Mucosa of descending colon (tissue), 3 donors: Measurements from ENCODE around the gene TRMT10A. TPM values are rescaled to one million over a fixed set of nuclear protein-coding genes. Genes with fewer than 3 reads are reported as not detected.

Experiments
- ATAC-seq: fragments of 200-7000 bp; cut with Tn5 transposase; one replicate; pipeline ENCODE4 v1.9.1; 2020; ENCODE audit warnings: mild to moderate bottlenecking, moderate library complexity
- DNase-seq, 3 donors: peaks; one replicate each; pipeline ENCODE4 v3.0.0-alpha.2; 2020
- H3K36me3 ChIP-seq: fragments of 200-600 bp; one replicate; pipeline ENCODE4 v1.8.0; 2021; ENCODE audit warnings: low read depth, mild to moderate bottlenecking
- H3K4me1 ChIP-seq: fragments of 200-600 bp; one replicate; pipeline ENCODE4 v1.8.0; 2021; ENCODE audit warnings: low read depth, mild to moderate bottlenecking
- H3K4me3 ChIP-seq: fragments of 200-600 bp; one replicate; pipeline ENCODE4 v1.8.0; 2021; ENCODE audit warnings: mild to moderate bottlenecking
- H3K9me3 ChIP-seq: fragments of 200-600 bp; one replicate; pipeline ENCODE4 v1.8.0; 2021; ENCODE audit warnings: mild to moderate bottlenecking
- CTCF ChIP-seq: fragments of 200-600 bp; IDR thresholded peaks from one replicate; pipeline ENCODE4 v1.8.0; 2022; ENCODE audit warnings: antibody characterized with exemption, mild to moderate bottlenecking
- intact Hi-C, 2 donors: fragments of 100-400 bp; cut with DNase I in 1 of 2; cut with micrococcal nuclease in 1 of 2; formaldehyde crosslinking; loops; one replicate each; pipeline versions ENCODE4 v1.11.0 to v1.11.1; 2022; cut with DNase I, micrococcal nuclease
- total RNA-seq, 3 donors: library from RNA; stranded (reverse); fragmentation: NEBNext Ultra II Directional in 2 of 3; extraction: Animal tissue kit (Norgen Biotek cat#: 25700) in 2 of 3; gene quantifications; one replicate each; pipeline versions ENCODE4 v1.2.1 to v1.2.4, GENCODE V29; 2021 to 2023
- donor health status: DM: no; HTN: no; CAD: no; lungs with moderate emphysema.
- donor health status: DM: no; HTN: no; CAD: no.
- donor health status: DM: no; HTN: yes; CAD: no.

TRMT10A gene
- total RNA-seq, 3 donors from 2014 or later, result 4.6 to 9.1 (median 7.7) TPM

GRCh38 chr4:99587309-99587708, 23.5 kb upstream of the TRMT10A start:
- no peak for ATAC-seq
- no peaks in the 10 kb centered on the region for H3K36me3 ChIP-seq
- no peak for DNase-seq
- intact Hi-C loops, result no loop called here
- no peaks in the 10 kb centered on the region for H3K9me3 ChIP-seq
- H3K4me3 ChIP-seq, result no peak overlapping the region
- TF ChIP-seq CTCF, result no peak
- peaks cover 12% of the 10 kb centered on the region for H3K4me1 ChIP-seq

GRCh38 chr4:99586797-99587196, 23.0 kb upstream of the TRMT10A start:
- intact Hi-C loops, result no loop called here
- peaks cover 12% of the 10 kb centered on the region for H3K4me1 ChIP-seq
- H3K4me3 ChIP-seq, result no peak overlapping the region
- no peak for TF ChIP-seq CTCF
- H3K9me3 ChIP-seq, result no peaks in the 10 kb centered on the region
- DNase-seq, result peak in 1 of 3 donors; percentile 19
- no peaks in the 10 kb centered on the region for H3K36me3 ChIP-seq
- peak; percentile 97 for ATAC-seq

GRCh38 chr4:99586322-99586721, 22.5 kb upstream of the TRMT10A start:
- no peak for TF ChIP-seq CTCF
- intact Hi-C loops, result no loop called here
- H3K9me3 ChIP-seq, result no peaks in the 10 kb centered on the region
- DNase-seq (no peak), ATAC-seq (peak; percentile 24)
- H3K36me3 ChIP-seq, result no peaks in the 10 kb centered on the region
- no peak overlapping the region for H3K4me3 ChIP-seq
- peaks cover 12% of the 10 kb centered on the region for H3K4me1 ChIP-seq

GRCh38 chr4:99585516-99585915, 21.7 kb upstream of the TRMT10A start:
- Histone ChIP-seq H3K4me3 (no peak overlapping the region), H3K36me3 (no peaks in the 10 kb centered on the region), H3K9me3 (no peaks in the 10 kb centered on the region), H3K4me1 (peaks cover 12% of the 10 kb centered on the region)
- DNase-seq (no peak), ATAC-seq (no peak)
- no peak for TF ChIP-seq CTCF
- intact Hi-C loops, result no loop called here

- TF ChIP-seq CTCF, result no peak
- intact Hi-C loops, result no loop called here
- H3K4me3 ChIP-seq, result no peak overlapping the region
- H3K9me3 ChIP-seq, result no peaks in the 10 kb centered on the region
- ATAC-seq, result peak; percentile 74
- no peaks in the 10 kb centered on the region for H3K36me3 ChIP-seq
- peaks cover 14% of the 10 kb centered on the region for H3K4me1 ChIP-seq
- no peak for DNase-seq
Measured at GRCh38 chr4:99578714-99579113, 14.9 kb upstream of the TRMT10A start.
